PFSK-1 (cell line): ENCODE results near the gene DTYMK.

ENCODE experiments used
- POLR2AphosphoS5 ChIP-seq: IDR thresholded peaks from 2 replicates; pipeline ENCODE4 v1.6.1; 2012; ENCODE audit warnings: low read depth, mild to moderate bottlenecking, control low read depth, low read length, moderate library complexity
- SIN3A ChIP-seq: IDR thresholded peaks from 2 replicates; pipeline ENCODE4 v1.6.1; 2012; ENCODE audit warnings: mild to moderate bottlenecking, low read length, moderate library complexity, borderline replicate concordance; ENCODE audit not compliant: insufficient read depth
- TF ChIP-seq, protein P1 (sequence below), 2 experiments: IDR thresholded peaks; 2 replicates each; pipeline versions ENCODE4 v1.6.1 to v1.8.0; 2011 to 2012; ENCODE audit warnings: low read depth in 2 of 2, low read length in 2 of 2, control low read depth in 1 of 2, inconsistent platforms in 1 of 2, mild to moderate bottlenecking in 1 of 2, moderate library complexity in 1 of 2; ENCODE audit not compliant: insufficient read depth in 1 of 2

DNA sequence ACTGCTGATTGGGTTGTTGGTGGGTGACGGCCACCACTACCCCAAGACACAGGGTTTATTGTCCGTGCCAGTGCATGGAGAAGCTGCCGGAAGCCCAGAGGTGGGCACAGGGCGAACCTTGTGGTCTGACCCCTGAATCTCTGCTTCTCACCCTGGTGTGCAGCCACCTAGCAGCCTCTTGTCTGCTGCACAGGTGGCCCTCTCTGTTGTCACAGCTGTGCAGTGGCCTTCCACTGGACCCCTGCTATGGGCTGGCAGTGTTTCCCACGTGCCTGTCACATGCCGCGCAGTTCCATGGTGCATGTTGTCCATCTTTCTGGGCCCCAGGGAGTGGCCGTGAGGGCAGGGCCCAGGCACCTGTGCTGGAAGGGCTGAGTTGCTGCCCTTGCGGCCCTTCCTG lies 33.9 kb downstream of the DTYMK start:
- no peak for TF ChIP-seq POLR2AphosphoS5
- TF ChIP-seq, protein P1, sequence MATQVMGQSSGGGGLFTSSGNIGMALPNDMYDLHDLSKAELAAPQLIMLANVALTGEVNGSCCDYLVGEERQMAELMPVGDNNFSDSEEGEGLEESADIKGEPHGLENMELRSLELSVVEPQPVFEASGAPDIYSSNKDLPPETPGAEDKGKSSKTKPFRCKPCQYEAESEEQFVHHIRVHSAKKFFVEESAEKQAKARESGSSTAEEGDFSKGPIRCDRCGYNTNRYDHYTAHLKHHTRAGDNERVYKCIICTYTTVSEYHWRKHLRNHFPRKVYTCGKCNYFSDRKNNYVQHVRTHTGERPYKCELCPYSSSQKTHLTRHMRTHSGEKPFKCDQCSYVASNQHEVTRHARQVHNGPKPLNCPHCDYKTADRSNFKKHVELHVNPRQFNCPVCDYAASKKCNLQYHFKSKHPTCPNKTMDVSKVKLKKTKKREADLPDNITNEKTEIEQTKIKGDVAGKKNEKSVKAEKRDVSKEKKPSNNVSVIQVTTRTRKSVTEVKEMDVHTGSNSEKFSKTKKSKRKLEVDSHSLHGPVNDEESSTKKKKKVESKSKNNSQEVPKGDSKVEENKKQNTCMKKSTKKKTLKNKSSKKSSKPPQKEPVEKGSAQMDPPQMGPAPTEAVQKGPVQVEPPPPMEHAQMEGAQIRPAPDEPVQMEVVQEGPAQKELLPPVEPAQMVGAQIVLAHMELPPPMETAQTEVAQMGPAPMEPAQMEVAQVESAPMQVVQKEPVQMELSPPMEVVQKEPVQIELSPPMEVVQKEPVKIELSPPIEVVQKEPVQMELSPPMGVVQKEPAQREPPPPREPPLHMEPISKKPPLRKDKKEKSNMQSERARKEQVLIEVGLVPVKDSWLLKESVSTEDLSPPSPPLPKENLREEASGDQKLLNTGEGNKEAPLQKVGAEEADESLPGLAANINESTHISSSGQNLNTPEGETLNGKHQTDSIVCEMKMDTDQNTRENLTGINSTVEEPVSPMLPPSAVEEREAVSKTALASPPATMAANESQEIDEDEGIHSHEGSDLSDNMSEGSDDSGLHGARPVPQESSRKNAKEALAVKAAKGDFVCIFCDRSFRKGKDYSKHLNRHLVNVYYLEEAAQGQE (IDR thresholded peaks at IDR 0.05; ENCODE audit: insufficient read depth in 1 of 2, low read depth in 2 of 2, low read length in 2 of 2): no peak
- no peak for TF ChIP-seq SIN3A
